Osteoblast (primary cell): Measurements from ENCODE around the gene MSH5. TPM values are rescaled to one million over a fixed set of nuclear protein-coding genes. Genes with fewer than 3 reads are reported as not detected.

Source experiments
- DNase-seq: peaks from one replicate; pipeline ENCODE4 v3.0.0; 2011; ENCODE audit warnings: low spot score, mixed read lengths; ENCODE audit not compliant: insufficient read length; ENCODE audit errors: missing footprints
- H2AFZ ChIP-seq: 2 replicates; pipeline ENCODE4 v1.6.0; 2011; ENCODE audit warnings: mild to moderate bottlenecking, low read length
- H3K27ac ChIP-seq: 2 replicates; pipeline ENCODE4 v1.5.1; 2011; ENCODE audit warnings: mild to moderate bottlenecking, low read depth, low read length, moderate library complexity
- H3K27me3 ChIP-seq: 2 replicates; pipeline ENCODE4 v1.6.0; 2012; ENCODE audit warnings: mild to moderate bottlenecking, control low read depth, inconsistent platforms, low read length, moderate library complexity; ENCODE audit not compliant: insufficient read depth
- H3K36me3 ChIP-seq: 2 replicates; pipeline ENCODE4 v1.5.1; 2011; ENCODE audit warnings: mild to moderate bottlenecking, low read length, control low read depth, moderate library complexity; ENCODE audit not compliant: insufficient read depth
- H3K4me1 ChIP-seq: 2 replicates; pipeline ENCODE4 v1.5.1; 2011; ENCODE audit warnings: mild to moderate bottlenecking, low read length, control low read depth, moderate library complexity; ENCODE audit not compliant: insufficient read depth
- H3K4me2 ChIP-seq: 2 replicates; pipeline ENCODE4 v1.6.0; 2011; ENCODE audit warnings: mild to moderate bottlenecking, low read length; ENCODE audit not compliant: insufficient read depth
- H3K4me3 ChIP-seq: fragments of 200-600 bp; sonication (generic); 3 replicates; pipeline ENCODE4 v1.5.1; 2012; ENCODE audit warnings: mild to moderate bottlenecking, low read length, inconsistent platforms; ENCODE audit not compliant: insufficient read depth
- H3K79me2 ChIP-seq: 2 replicates; pipeline ENCODE4 v1.6.0; 2012; ENCODE audit warnings: mild to moderate bottlenecking, low read length, control low read depth, inconsistent platforms; ENCODE audit not compliant: insufficient read depth
- H3K9me3 ChIP-seq: 2 replicates; pipeline ENCODE4 v1.5.1; 2011; ENCODE audit warnings: low read depth, low read length, control low read depth
- H4K20me1 ChIP-seq: 2 replicates; pipeline ENCODE4 v1.6.0; 2012; ENCODE audit warnings: mild to moderate bottlenecking, low read length, control low read depth; ENCODE audit not compliant: insufficient read depth
- total RNA-seq: library from RNA; depleted of rRNA; stranded (reverse); fragments of >200 nt; gene quantifications from 2 replicates; pipeline ENCODE4 v1.2.3, GENCODE V29; 2012
- TF ChIP-seq, protein P1 (sequence below): IDR thresholded peaks from 2 replicates; pipeline ENCODE4 v1.5.1; 2011; ENCODE audit warnings: mild to moderate bottlenecking, low read depth, low read length, moderate library complexity; ENCODE audit errors: extremely low read depth

Gene MSH5
- total RNA-seq, 1 donor = 13.0 TPM

DNA sequence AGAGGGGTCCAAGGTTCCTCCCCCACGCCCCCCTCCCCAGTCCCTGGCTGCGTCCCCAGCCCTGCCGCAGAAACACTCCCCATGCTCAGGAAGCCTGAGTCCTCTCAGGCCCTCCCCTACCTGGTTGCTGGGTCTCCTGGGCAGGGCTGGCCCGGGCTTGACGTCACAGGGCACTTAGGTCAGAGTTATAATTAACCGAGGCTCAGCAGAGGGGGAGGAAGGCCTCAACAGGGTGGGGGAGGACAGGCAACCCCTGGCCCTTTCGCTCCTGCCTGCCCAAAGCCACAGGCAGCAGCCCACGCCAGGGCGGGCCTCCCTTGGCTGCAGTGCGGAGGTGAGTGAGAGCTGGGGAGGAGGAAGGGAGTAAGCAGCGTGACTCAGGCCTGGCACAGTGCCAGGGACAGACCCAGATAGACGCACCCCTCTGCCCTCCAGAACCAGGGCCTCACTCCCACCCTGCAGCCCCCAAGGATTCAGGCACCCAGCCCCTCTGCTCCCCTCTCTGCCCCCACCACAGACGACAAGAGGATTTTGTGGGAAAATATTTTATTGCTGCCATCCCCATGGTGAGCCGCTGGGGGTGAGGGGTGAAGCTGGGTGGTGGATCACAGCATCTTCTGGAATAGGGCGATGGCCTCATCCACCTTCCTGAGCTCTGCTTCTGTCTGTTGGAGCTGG lies 37.3 kb downstream of the MSH5 start, which contains the start of gene VWA7:
Gene VWA7 (minus strand): TSS at position 340 of the 678 bp plus-strand sequence. CDS start 549 bp downstream, outside the sequence.
- Histone ChIP-seq H2AFZ (no peak within 1 kb of the TSS), H3K4me3 (peak within 1 kb of the TSS; percentile 54), H4K20me1 (peaks cover 3% of the 10 kb centered on the region), H3K27ac (peak within 1 kb of the TSS; percentile 37), H3K36me3 (peaks cover 29% of the 10 kb centered on the region), H3K9me3 (no peaks in the 10 kb centered on the region), H3K4me2 (peak within 1 kb of the TSS; percentile 66), H3K27me3 (no peaks in the 10 kb centered on the region), H3K79me2 (no peaks in the 10 kb centered on the region), H3K4me1 (peaks cover 12% of the 10 kb centered on the region)
- TF ChIP-seq, protein P1, sequence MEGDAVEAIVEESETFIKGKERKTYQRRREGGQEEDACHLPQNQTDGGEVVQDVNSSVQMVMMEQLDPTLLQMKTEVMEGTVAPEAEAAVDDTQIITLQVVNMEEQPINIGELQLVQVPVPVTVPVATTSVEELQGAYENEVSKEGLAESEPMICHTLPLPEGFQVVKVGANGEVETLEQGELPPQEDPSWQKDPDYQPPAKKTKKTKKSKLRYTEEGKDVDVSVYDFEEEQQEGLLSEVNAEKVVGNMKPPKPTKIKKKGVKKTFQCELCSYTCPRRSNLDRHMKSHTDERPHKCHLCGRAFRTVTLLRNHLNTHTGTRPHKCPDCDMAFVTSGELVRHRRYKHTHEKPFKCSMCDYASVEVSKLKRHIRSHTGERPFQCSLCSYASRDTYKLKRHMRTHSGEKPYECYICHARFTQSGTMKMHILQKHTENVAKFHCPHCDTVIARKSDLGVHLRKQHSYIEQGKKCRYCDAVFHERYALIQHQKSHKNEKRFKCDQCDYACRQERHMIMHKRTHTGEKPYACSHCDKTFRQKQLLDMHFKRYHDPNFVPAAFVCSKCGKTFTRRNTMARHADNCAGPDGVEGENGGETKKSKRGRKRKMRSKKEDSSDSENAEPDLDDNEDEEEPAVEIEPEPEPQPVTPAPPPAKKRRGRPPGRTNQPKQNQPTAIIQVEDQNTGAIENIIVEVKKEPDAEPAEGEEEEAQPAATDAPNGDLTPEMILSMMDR = no peak
- DNase-seq = peak; percentile 99

DNA sequence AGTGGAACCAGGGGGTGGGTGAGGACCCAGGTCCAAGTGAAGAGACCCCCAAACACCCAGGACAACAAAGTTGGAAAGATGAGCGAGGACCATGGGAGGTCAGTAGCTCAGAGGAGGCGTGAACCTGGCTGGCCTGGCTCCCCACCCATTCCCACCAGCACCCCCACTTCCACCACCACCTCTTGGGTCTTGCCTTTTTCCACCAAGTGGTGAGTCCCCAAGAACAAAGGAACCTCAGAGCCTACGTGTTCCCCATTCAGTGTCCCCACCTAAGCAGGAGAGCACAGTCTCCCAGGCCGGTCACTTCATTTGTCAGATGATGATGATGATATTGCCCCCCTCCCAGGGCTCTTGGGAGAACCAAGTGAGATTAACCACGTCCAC lies 37.9 kb downstream of the MSH5 start:
- H3K4me2 ChIP-seq = peak overlapping the region; percentile 66
- H3K36me3 ChIP-seq = peaks cover 34% of the 10 kb centered on the region
- no peaks in the 10 kb centered on the region for H3K79me2 ChIP-seq
- H4K20me1 ChIP-seq = peaks cover 3% of the 10 kb centered on the region
- H3K4me3 ChIP-seq = no peak overlapping the region
- DNase-seq = peak; percentile 60
- H3K27ac ChIP-seq = peak overlapping the region; percentile 37
- H3K4me1 ChIP-seq = peaks cover 12% of the 10 kb centered on the region
- H3K27me3 ChIP-seq = no peaks in the 10 kb centered on the region
- TF ChIP-seq, protein P1 = no peak
- no peak overlapping the region for H2AFZ ChIP-seq
- H3K9me3 ChIP-seq = no peaks in the 10 kb centered on the region

DNA sequence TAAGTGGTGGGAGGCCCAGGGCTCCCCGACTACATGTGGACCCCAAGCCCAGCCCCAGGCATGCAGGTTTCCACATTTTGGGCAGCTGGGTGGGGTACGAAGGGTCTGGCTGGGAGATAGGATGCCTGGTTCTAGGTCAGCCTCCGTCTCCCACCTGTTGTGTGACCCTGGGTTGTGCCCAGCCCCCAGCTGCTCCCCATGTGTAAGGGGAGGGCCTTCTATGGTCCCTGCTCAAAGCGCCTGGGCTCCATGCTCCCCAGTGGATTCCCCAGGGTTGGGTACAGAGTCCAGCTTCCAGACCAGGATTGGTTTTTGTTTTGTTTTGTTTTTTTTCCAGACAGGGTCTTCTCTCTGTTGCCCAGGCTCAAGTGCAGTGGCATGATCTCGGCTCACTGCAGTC lies 38.4 kb downstream of the MSH5 start:
- peak; percentile 47 for DNase-seq
- peaks cover 3% of the 10 kb centered on the region for H4K20me1 ChIP-seq
- peaks cover 12% of the 10 kb centered on the region for H3K4me1 ChIP-seq
- H3K27ac ChIP-seq = no peak overlapping the region
- no peaks in the 10 kb centered on the region for H3K9me3 ChIP-seq
- no peak overlapping the region for H2AFZ ChIP-seq
- no peak overlapping the region for H3K4me2 ChIP-seq
- H3K36me3 ChIP-seq = peaks cover 39% of the 10 kb centered on the region
- H3K79me2 ChIP-seq = no peaks in the 10 kb centered on the region
- no peaks in the 10 kb centered on the region for H3K27me3 ChIP-seq
- TF ChIP-seq, protein P1 = no peak
- no peak overlapping the region for H3K4me3 ChIP-seq

DNA sequence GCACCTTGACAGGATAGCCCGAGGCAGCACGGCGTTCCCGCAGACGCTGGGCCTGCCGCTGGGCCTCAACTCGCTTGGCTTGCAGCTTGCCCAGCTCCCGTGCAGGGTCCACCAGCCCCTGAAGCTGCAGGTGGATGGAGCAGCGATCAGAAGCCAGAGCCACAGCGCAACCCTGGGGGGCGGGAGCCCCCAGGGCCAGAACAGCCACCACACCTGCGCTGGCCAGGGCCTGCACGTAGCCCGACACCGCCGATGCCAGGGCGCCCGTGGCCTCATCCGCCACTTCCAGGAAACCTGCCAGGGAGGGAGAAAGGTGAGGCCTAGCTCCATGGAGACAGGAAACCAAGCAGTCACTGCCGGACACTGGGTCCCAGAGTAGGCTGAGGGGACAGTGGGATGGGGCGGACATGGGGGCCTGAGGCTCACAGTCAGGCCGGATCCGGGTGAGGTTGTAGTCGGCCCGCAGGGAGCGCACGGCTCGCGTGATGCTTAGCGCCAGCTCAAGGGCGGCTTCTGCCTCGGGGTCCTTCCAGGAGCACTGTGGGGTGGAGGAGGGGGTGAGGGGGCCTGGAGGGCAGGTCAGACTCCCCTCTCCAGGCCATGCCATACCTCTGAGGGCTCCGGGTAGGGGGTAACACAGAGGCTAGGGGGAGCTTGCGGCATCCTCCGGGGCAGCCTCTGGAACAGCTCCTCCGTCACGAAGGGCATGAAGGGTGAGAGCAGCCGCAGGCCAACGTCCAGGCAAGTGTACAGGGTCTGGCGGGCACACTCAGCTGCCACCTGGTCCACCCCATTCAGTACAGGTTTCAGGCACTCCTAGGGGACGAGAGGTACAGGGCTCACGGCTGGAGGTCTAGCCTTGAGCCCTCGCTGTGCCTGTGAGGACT lies 39.4 kb downstream of the MSH5 start:
- TF ChIP-seq, protein P1 = no peak
- Histone ChIP-seq H3K27ac (no peak overlapping the region), H2AFZ (no peak overlapping the region), H3K27me3 (no peaks in the 10 kb centered on the region), H3K79me2 (no peaks in the 10 kb centered on the region), H3K9me3 (no peaks in the 10 kb centered on the region), H4K20me1 (peaks cover 3% of the 10 kb centered on the region), H3K36me3 (peaks cover 45% of the 10 kb centered on the region), H3K4me2 (no peak overlapping the region), H3K4me1 (peaks cover 12% of the 10 kb centered on the region), H3K4me3 (no peak overlapping the region)
- peak; percentile 62 for DNase-seq
